HUES64 (cell line): Measurements from ENCODE around the gene LPP.

ENCODE experiments used
- H3K27ac ChIP-seq: 2 replicates; pipeline ENCODE4 v1.7.0; 2013; ENCODE audit warnings: low read depth, low read length, inconsistent platforms
- H3K27me3 ChIP-seq: 2 replicates; pipeline ENCODE4 v1.6.1; 2013; ENCODE audit warnings: mild to moderate bottlenecking, low read length; ENCODE audit not compliant: insufficient read depth
- H3K36me3 ChIP-seq: 2 replicates; pipeline ENCODE4 v1.6.1; 2013; ENCODE audit warnings: mild to moderate bottlenecking, low read length; ENCODE audit not compliant: insufficient read depth
- H3K4me1 ChIP-seq: 2 replicates; pipeline ENCODE4 v1.6.1; 2013; ENCODE audit warnings: mild to moderate bottlenecking, low read length, moderate library complexity; ENCODE audit not compliant: insufficient read depth
- H3K4me3 ChIP-seq: 2 replicates; pipeline ENCODE4 v1.5.1; 2013; ENCODE audit warnings: mild to moderate bottlenecking, low read length, moderate library complexity
- H3K9ac ChIP-seq: 2 replicates; pipeline ENCODE4 v1.6.1; 2013; ENCODE audit warnings: mild to moderate bottlenecking, low read depth, low read length
- H3K9me3 ChIP-seq: 2 replicates; pipeline ENCODE4 v1.6.1; 2013; ENCODE audit warnings: low read depth, low read length; ENCODE audit not compliant: insufficient read depth
- WGBS: fragments of 150-250, 120-280 bp; methylation state at CpG from one replicate; pipeline ENCODE4 v1.1.7; 2013; ENCODE audit warnings: missing lambda C conversion rate; 5-methylcytosine and 5-hydroxymethylcytosine counted together

LPP gene

GRCh38 chr3:188760408-188760807 lies 606.5 kb downstream of the LPP start:
- Histone ChIP-seq H3K9me3 (no peaks in the 10 kb centered on the region), H3K4me3 (no peak overlapping the region), H3K27me3 (no peaks in the 10 kb centered on the region), H3K4me1 (no peaks in the 10 kb centered on the region), H3K27ac (no peak overlapping the region), H3K36me3 (no peaks in the 10 kb centered on the region), H3K9ac (no peak overlapping the region)
- WGBS, result no CpG with 5 or more reads among the region's 3 CpGs

GRCh38 chr3:188761439-188761838 lies 607.5 kb downstream of the LPP start:
- no peaks in the 10 kb centered on the region for H3K27me3 ChIP-seq
- no peak overlapping the region for H3K4me3 ChIP-seq
- no peaks in the 10 kb centered on the region for H3K4me1 ChIP-seq
- no peak overlapping the region for H3K27ac ChIP-seq
- no peak overlapping the region for H3K9ac ChIP-seq
- no peaks in the 10 kb centered on the region for H3K9me3 ChIP-seq
- 96% methylated on average over 5 of the region's 6 CpGs for WGBS
- no peaks in the 10 kb centered on the region for H3K36me3 ChIP-seq

GRCh38 chr3:188761964-188762363 lies 608.0 kb downstream of the LPP start:
- Histone ChIP-seq H3K27ac (no peak overlapping the region), H3K27me3 (no peaks in the 10 kb centered on the region), H3K4me3 (no peak overlapping the region), H3K9me3 (no peaks in the 10 kb centered on the region), H3K4me1 (no peaks in the 10 kb centered on the region), H3K36me3 (no peaks in the 10 kb centered on the region), H3K9ac (no peak overlapping the region)
- WGBS, result 100% methylated on average over 3 of the region's 3 CpGs

- WGBS, result 96% methylated on average over 1 of the region's 1 CpG
- Histone ChIP-seq H3K9me3 (no peaks in the 10 kb centered on the region), H3K4me3 (no peak overlapping the region), H3K27ac (no peak overlapping the region), H3K4me1 (no peaks in the 10 kb centered on the region), H3K9ac (no peak overlapping the region), H3K27me3 (no peaks in the 10 kb centered on the region), H3K36me3 (no peaks in the 10 kb centered on the region)
Measured at GRCh38 chr3:188764609-188765008, 610.7 kb downstream of the LPP start.

- H3K36me3 ChIP-seq, result no peaks in the 10 kb centered on the region
- H3K9ac ChIP-seq, result no peak overlapping the region
- WGBS, result 86% methylated on average over 3 of the region's 3 CpGs
- H3K27me3 ChIP-seq, result no peaks in the 10 kb centered on the region
- no peaks in the 10 kb centered on the region for H3K4me1 ChIP-seq
- H3K27ac ChIP-seq, result no peak overlapping the region
- no peaks in the 10 kb centered on the region for H3K9me3 ChIP-seq
- H3K4me3 ChIP-seq, result no peak overlapping the region
Measured at GRCh38 chr3:188769831-188770230, 615.9 kb downstream of the LPP start.

GRCh38 chr3:188772886-188773285 lies 618.9 kb downstream of the LPP start:
- Histone ChIP-seq H3K36me3 (no peaks in the 10 kb centered on the region), H3K27ac (no peak overlapping the region), H3K4me3 (no peak overlapping the region), H3K9ac (no peak overlapping the region), H3K4me1 (peaks cover 10% of the 10 kb centered on the region), H3K27me3 (no peaks in the 10 kb centered on the region), H3K9me3 (no peaks in the 10 kb centered on the region)
- WGBS, result 91% methylated on average over 2 of the region's 3 CpGs

GRCh38 chr3:188775412-188775811 lies 621.5 kb downstream of the LPP start:
- no peaks in the 10 kb centered on the region for H3K9me3 ChIP-seq
- H3K4me3 ChIP-seq, result no peak overlapping the region
- H3K9ac ChIP-seq, result no peak overlapping the region
- H3K27ac ChIP-seq, result no peak overlapping the region
- 96% methylated on average over 2 of the region's 3 CpGs for WGBS
- peaks cover 10% of the 10 kb centered on the region for H3K4me1 ChIP-seq
- no peaks in the 10 kb centered on the region for H3K36me3 ChIP-seq
- no peaks in the 10 kb centered on the region for H3K27me3 ChIP-seq

GRCh38 chr3:188776447-188776846 lies 622.5 kb downstream of the LPP start:
- WGBS, result 88% methylated on average over 1 of the region's 1 CpG

GRCh38 chr3:188778091-188778852 lies 624.3 kb downstream of the LPP start:
- H3K4me3 ChIP-seq, result no peak overlapping the region
- no peak overlapping the region for H3K27ac ChIP-seq
- no peaks in the 10 kb centered on the region for H3K9me3 ChIP-seq
- H3K36me3 ChIP-seq, result no peaks in the 10 kb centered on the region
- 91% methylated on average over 1 of the region's 1 CpG for WGBS
- no peak overlapping the region for H3K9ac ChIP-seq
- H3K27me3 ChIP-seq, result no peaks in the 10 kb centered on the region
- H3K4me1 ChIP-seq, result peaks cover 10% of the 10 kb centered on the region

More at GRCh38 chr3:188776447-188776846, 622.5 kb downstream of the LPP start:
- Histone ChIP-seq H3K4me3 (no peak overlapping the region), H3K9ac (no peak overlapping the region), H3K27me3 (no peaks in the 10 kb centered on the region), H3K4me1 (peaks cover 10% of the 10 kb centered on the region), H3K36me3 (no peaks in the 10 kb centered on the region), H3K9me3 (no peaks in the 10 kb centered on the region), H3K27ac (no peak overlapping the region)

- no peaks in the 10 kb centered on the region for H3K36me3 ChIP-seq
- no peaks in the 10 kb centered on the region for H3K9me3 ChIP-seq
- no peak overlapping the region for H3K4me3 ChIP-seq
- no peak overlapping the region for H3K9ac ChIP-seq
- no peak overlapping the region for H3K27ac ChIP-seq
- peaks cover 10% of the 10 kb centered on the region for H3K4me1 ChIP-seq
- 97% methylated on average over 7 of the region's 8 CpGs for WGBS
- no peaks in the 10 kb centered on the region for H3K27me3 ChIP-seq
Measured at GRCh38 chr3:188779281-188779980, 625.5 kb downstream of the LPP start.

GRCh38 chr3:188780193-188781147 lies 626.5 kb downstream of the LPP start:
- Histone ChIP-seq H3K27ac (no peak overlapping the region), H3K27me3 (no peaks in the 10 kb centered on the region), H3K9me3 (no peaks in the 10 kb centered on the region), H3K4me3 (no peak overlapping the region), H3K4me1 (peaks cover 10% of the 10 kb centered on the region), H3K9ac (no peak overlapping the region), H3K36me3 (no peaks in the 10 kb centered on the region)
- 97% methylated on average over 5 of the region's 5 CpGs for WGBS
